ENCODE data around the gene STXBP6. TPM values are rescaled to one million over a fixed set of nuclear protein-coding genes. Genes with fewer than 3 reads are reported as not detected.

Gene STXBP6
- total RNA-seq, 2 experiments from 2014 or later, result not detected

DNA sequence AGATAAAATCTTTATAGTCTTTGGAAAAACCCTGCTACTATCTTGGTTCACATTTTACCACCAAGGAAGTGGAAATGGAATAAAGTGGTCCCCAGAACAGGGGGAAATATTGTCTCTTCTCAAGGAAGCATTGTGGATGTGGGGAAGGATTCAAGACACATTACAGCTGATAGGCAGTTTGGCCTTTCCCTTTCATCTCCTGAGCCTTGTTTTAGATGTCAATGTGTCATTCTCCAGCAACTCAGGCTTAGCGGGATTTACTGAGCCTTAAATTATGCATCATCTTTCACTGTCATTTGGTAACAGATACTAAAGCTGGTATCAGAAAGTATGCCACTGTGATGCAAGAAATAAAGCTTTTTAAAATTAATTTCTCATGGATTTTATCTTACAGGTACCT lies 136.2 kb downstream of the STXBP6 start:
- Mint-ChIP-seq H3K4me3 (no peak overlapping the region), H3K27me3 (peaks cover 31% of the 10 kb centered on the region), H3K9me3 (no peaks in the 10 kb centered on the region), H3K27ac (no peak overlapping the region), H3K4me1 (ENCODE audit: low read depth) (no peaks in the 10 kb centered on the region), H3K36me3 (ENCODE audit: low read depth) (no peaks in the 10 kb centered on the region)
- no peak for ATAC-seq (ENCODE audit: poor library complexity)
- Histone ChIP-seq H3K4me3 (ENCODE audit: low read length) (no peak overlapping the region), H3K27me3 (ENCODE audit: control insufficient read depth in 1 of 2, insufficient read depth in 2 of 2, low read length in 2 of 2) (peaks cover 0 to 2% of the 10 kb centered on the region in 2 experiments), H3K4me1 (ENCODE audit: insufficient read depth, low read length) (no peaks in the 10 kb centered on the region), H3K36me3 (ENCODE audit: insufficient read depth, low read length) (no peaks in the 10 kb centered on the region), H3K9me3 (ENCODE audit: control insufficient read depth in 1 of 2, insufficient read depth in 1 of 2, low read length in 2 of 2) (no peaks in the 10 kb centered on the region), H3K27ac (ENCODE audit: low read depth in 1 of 2, low read length in 2 of 2) (no peak overlapping the region)
- CTCF ChIA-PET, result no interaction called here
- no peak for TF ChIP-seq CTCF (IDR thresholded peaks at IDR 0.05)
- DNase-seq, result no peak
- intact Hi-C loops (cut with DNase I, micrococcal nuclease), result no loop called here
- POLR2A ChIA-PET, result no interaction called here

DNA sequence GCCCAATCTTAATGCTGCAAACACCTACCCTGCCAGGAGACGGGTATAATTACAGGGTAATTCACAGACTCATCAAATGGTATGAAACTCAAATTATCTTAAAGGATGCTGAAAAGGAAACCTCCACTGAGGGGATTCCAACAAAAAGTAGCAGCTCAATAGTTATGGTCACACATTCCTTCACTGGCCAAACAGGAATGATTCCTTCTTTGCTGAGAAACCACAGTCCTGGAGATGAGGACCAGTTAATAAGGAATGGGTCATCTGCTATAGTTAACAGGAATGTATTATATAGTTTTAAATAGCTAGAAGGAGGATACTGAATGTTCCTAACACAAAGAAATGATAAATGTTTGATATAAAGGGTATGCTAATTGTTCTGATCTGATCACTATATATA lies 136.9 kb downstream of the STXBP6 start:
- no peak for DNase-seq
- no peaks in the 10 kb centered on the region for H3K4me1 Mint-ChIP-seq (ENCODE audit: low read depth)
- H3K27ac Mint-ChIP-seq, result no peak overlapping the region
- ChIA-PET POLR2A (no interaction called here), CTCF (no interaction called here)
- TF ChIP-seq CTCF (IDR thresholded peaks at IDR 0.05), result no peak
- intact Hi-C loops (cut with DNase I, micrococcal nuclease), result no loop called here
- peaks cover 28% of the 10 kb centered on the region for H3K27me3 Mint-ChIP-seq
- Histone ChIP-seq H3K27me3 (ENCODE audit: control insufficient read depth in 1 of 2, insufficient read depth in 2 of 2, low read length in 2 of 2) (peaks cover 0 to 9% of the 10 kb centered on the region in 2 experiments), H3K4me1 (ENCODE audit: insufficient read depth, low read length) (no peaks in the 10 kb centered on the region), H3K27ac (ENCODE audit: low read depth in 1 of 2, low read length in 2 of 2) (no peak overlapping the region), H3K36me3 (ENCODE audit: insufficient read depth, low read length) (no peaks in the 10 kb centered on the region), H3K9me3 (ENCODE audit: control insufficient read depth in 1 of 2, insufficient read depth in 1 of 2, low read length in 2 of 2) (no peaks in the 10 kb centered on the region), H3K4me3 (ENCODE audit: low read length) (no peak overlapping the region)
- no peaks in the 10 kb centered on the region for H3K36me3 Mint-ChIP-seq (ENCODE audit: low read depth)
- ATAC-seq (ENCODE audit: poor library complexity), result no peak
- H3K4me3 Mint-ChIP-seq, result no peak overlapping the region
- H3K9me3 Mint-ChIP-seq, result no peaks in the 10 kb centered on the region

GRCh38 chr14:24911324-24912109 lies 138.4 kb downstream of the STXBP6 start:
- Mint-ChIP-seq H3K36me3 (ENCODE audit: low read depth) (no peaks in the 10 kb centered on the region), H3K4me1 (ENCODE audit: low read depth) (no peaks in the 10 kb centered on the region), H3K4me3 (no peak overlapping the region), H3K27ac (no peak overlapping the region), H3K9me3 (no peaks in the 10 kb centered on the region), H3K27me3 (peaks cover 22% of the 10 kb centered on the region)
- ChIA-PET POLR2A (no interaction called here), CTCF (no interaction called here)
- intact Hi-C loops (cut with DNase I, micrococcal nuclease), result no loop called here
- Histone ChIP-seq H3K9me3 (ENCODE audit: control insufficient read depth in 1 of 2, insufficient read depth in 1 of 2, low read length in 2 of 2) (no peaks in the 10 kb centered on the region), H3K4me3 (ENCODE audit: low read length) (no peak overlapping the region), H3K36me3 (ENCODE audit: insufficient read depth, low read length) (no peaks in the 10 kb centered on the region), H3K4me1 (ENCODE audit: insufficient read depth, low read length) (no peaks in the 10 kb centered on the region), H3K27ac (ENCODE audit: low read depth in 1 of 2, low read length in 2 of 2) (no peak overlapping the region), H3K27me3 (ENCODE audit: control insufficient read depth in 1 of 2, insufficient read depth in 2 of 2, low read length in 2 of 2) (peaks cover 0 to 10% of the 10 kb centered on the region in 2 experiments)
- ATAC-seq (ENCODE audit: poor library complexity), result no peak
- TF ChIP-seq CTCF (IDR thresholded peaks at IDR 0.05), result no peak
- DNase-seq, result peak in 2 of 14 experiments; percentile 8 to 10

Measured in CD4-positive, alpha-beta T cell (primary cell).